Measurements from ENCODE around the gene CDH8.

CDH8 gene

DNA sequence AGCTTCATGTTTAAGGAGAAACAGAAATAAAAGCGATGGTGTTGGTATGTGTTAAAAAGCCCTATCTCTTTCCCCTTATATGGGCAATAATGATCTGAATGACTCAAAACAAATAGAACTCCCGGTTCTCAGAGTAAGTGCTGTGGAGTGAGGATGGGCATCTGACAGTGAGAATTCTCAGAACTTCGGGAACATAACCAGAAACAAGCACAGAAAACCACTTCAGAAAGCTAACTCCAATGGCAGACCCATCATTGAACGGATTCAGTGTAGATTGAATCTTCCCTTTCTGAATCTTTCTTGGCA is 67.2 kb downstream of the CDH8 start:
- DNase-seq (ENCODE audit: low read depth): no peak
- no peak overlapping the region for H3K4me3 ChIP-seq (replicated peaks; ENCODE audit: low read depth, low read length)
- TF ChIP-seq, protein P1, sequence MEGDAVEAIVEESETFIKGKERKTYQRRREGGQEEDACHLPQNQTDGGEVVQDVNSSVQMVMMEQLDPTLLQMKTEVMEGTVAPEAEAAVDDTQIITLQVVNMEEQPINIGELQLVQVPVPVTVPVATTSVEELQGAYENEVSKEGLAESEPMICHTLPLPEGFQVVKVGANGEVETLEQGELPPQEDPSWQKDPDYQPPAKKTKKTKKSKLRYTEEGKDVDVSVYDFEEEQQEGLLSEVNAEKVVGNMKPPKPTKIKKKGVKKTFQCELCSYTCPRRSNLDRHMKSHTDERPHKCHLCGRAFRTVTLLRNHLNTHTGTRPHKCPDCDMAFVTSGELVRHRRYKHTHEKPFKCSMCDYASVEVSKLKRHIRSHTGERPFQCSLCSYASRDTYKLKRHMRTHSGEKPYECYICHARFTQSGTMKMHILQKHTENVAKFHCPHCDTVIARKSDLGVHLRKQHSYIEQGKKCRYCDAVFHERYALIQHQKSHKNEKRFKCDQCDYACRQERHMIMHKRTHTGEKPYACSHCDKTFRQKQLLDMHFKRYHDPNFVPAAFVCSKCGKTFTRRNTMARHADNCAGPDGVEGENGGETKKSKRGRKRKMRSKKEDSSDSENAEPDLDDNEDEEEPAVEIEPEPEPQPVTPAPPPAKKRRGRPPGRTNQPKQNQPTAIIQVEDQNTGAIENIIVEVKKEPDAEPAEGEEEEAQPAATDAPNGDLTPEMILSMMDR (IDR thresholded peaks at IDR 0.05; ENCODE audit: low read length, missing control alignments): no peak

DNA sequence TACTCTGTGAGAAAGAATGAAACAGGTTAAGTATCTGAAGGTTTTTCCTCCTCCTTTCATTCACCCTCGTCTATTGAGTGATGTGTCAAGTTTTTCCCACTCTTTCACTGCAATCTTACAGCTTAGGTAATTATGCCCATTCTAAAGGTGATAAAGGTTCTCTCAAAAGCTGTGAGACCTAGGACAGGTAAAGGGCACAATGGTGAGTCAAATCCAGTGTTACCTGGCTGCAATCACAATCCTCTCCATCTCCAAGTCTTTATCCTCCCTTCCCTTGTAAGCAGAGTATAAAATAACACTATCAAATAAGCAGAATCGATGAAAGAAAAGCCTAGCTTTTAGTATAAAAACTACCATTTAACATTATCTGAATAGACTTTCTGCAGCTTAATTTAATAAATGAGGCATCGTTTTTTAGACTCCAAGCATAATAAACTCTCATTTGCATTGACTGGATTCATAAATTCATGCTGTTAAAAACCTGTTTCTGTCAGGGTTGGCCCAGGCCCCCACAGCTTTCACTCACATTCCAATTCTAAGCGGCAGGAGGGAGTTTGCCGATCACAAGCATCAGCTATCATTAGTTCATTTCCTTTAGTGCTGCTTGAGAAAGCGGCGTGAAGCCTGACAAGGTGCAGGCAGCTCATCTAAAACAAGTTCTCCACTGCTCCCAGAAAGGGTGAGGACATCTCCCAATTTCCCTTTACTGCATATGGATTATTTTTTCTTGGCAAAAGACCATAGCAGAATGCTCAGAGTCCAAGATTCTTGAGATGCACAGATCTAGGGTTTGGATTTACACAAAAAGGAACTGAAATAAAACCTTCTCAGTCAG is 67.8 kb downstream of the CDH8 start:
- TF ChIP-seq, protein P1 (IDR thresholded peaks at IDR 0.05; ENCODE audit: low read length, missing control alignments): no peak
- DNase-seq (ENCODE audit: low read depth): no peak
- no peak overlapping the region for H3K4me3 ChIP-seq (replicated peaks; ENCODE audit: low read depth, low read length)

DNA sequence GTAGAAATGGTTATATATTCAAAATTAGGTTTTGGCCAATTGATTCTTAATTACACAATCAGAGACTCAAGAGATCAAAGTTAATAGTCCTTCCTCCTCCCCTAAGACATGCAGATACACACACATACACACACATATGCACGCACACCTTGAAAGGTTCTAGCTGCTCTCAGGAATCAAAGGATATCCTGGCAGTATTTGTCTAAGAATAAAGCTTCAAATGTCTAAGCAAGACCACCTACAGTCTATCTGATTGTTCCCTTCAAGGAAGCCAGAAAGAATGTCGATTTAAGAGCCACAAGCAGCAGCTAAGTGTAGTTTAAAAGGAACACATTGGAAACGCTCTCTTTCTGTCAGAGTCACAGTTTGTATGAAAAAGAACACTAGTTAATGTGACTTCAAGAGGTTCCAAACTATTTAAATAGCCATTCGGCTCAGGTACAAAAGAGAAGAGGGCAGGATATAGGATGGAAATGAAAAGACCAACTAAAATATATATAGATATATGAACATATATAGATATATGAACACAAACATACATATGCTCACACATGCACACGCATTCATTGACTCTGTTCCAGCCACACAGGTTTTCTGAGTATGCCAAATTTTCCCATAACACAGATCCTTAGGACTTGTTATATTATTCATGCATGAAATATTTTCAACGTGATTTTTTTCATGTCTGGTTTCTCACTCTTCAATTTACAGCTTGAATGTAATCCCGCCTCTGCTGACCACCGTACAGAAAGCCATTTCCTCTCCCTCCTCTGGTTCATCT is 79.0 kb downstream of the CDH8 start:
- H3K4me3 ChIP-seq (replicated peaks; ENCODE audit: low read depth, low read length): no peak overlapping the region
- TF ChIP-seq, protein P1 (IDR thresholded peaks at IDR 0.05; ENCODE audit: low read length, missing control alignments): no peak

DNA sequence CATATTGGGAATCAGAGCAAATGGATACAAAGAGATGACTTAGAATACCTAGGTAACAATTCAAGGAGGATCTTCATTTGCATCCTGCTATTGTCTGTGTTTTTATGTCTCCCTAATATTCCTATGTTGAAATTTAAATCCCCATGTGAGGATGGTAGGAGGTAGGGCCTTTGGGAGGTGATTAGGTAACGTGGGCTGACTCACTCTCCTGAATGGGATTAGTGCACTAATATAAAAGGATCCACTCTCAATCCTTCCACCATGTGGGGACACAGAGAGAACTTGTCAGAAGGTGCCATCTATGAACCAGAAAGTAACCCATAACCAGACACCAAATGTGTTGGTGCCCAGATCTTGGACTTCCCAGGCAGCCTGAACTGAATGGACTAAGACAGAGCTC is 83.4 kb downstream of the CDH8 start:
- TF ChIP-seq, protein P1 (IDR thresholded peaks at IDR 0.05; ENCODE audit: low read length, missing control alignments): no peak
- no peak overlapping the region for H3K4me3 ChIP-seq (replicated peaks; ENCODE audit: low read depth, low read length)
- DNase-seq (ENCODE audit: low read depth): no peak

More for the DNA sequence above, 79.0 kb downstream of the CDH8 start:
- no peak for DNase-seq (ENCODE audit: low read depth)

DNA sequence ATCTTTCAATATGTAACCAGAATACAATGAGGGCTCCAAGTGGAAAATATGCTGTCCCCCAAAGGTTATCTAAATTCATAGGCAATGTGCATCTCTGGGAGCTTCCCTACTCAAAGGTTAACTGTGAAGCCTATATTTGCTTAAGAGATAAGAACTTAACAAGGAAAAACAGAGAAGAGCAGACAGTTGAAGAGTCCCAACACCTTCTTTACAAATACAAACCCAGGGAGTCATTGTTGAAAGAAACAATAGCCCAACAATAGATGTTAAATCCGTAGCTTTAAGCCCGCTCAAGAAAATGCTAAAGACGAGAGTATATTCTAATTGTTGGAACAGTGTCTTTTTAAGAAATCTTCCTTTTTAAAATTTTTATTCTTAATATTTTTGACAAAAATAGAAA is 87.8 kb downstream of the CDH8 start:
- no peak overlapping the region for H3K4me3 ChIP-seq (replicated peaks; ENCODE audit: low read depth, low read length)
- TF ChIP-seq, protein P1 (IDR thresholded peaks at IDR 0.05; ENCODE audit: low read length, missing control alignments): no peak
- no peak for DNase-seq (ENCODE audit: low read depth)

DNA sequence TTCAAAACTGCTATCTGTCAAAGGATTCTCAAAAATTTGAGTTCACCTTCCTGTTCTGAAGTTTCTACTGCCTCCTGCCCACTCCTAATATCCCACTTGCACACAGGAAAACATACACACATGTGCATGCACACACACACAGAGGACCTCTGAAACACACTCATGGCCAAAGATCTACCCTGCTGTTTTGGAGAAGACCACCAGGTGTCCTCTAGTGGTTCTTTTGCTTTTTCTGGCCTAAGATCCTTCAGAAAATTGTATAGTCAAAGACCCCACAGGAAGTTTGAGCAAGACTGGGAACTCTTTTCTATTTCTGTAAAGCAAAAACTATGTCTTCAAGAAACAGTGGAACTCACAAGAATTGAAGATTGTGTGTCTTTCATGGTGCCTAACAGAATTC is 90.2 kb downstream of the CDH8 start:
- no peak overlapping the region for H3K4me3 ChIP-seq (replicated peaks; ENCODE audit: low read depth, low read length)
- DNase-seq (ENCODE audit: low read depth): no peak
- TF ChIP-seq, protein P1 (IDR thresholded peaks at IDR 0.05; ENCODE audit: low read length, missing control alignments): no peak

Measured in fibroblast of pulmonary artery (primary cell).